OCI-LY1 (cell line): ENCODE measurements around the gene NELL1.

Experiments used
- H2AFZ ChIP-seq: fragments of 200-600 bp; sonication (generic), shearing (Covaris generic); 2 replicates; pipeline ENCODE4 v1.6.0; 2014; ENCODE audit warnings: antibody characterized with exemption, mild to moderate bottlenecking, low read length
- H3F3A ChIP-seq: fragments of 200-600 bp; sonication (generic), shearing (Covaris generic); 2 replicates; pipeline ENCODE4 v1.6.0; 2014; ENCODE audit warnings: mild to moderate bottlenecking, antibody characterized with exemption, low read length, moderate library complexity; ENCODE audit not compliant: insufficient read depth
- H3K27ac ChIP-seq: fragments of 200-600 bp; sonication (generic); 2 replicates; pipeline ENCODE4 v1.5.1; 2014; ENCODE audit warnings: low read length, mixed run types, mild to moderate bottlenecking, low read depth; ENCODE audit not compliant: poor library complexity, severe bottlenecking
- H3K27me3 ChIP-seq: fragments of 200-600 bp; sonication (generic); 2 replicates; pipeline ENCODE4 v1.6.0; 2014; ENCODE audit warnings: antibody characterized with exemption, mild to moderate bottlenecking, low read length, moderate library complexity; ENCODE audit not compliant: insufficient read depth
- H3K36me3 ChIP-seq: fragments of 200-600 bp; sonication (generic); 2 replicates; pipeline ENCODE4 v1.6.1; 2014; ENCODE audit warnings: mild to moderate bottlenecking, antibody characterized with exemption, low read length, moderate library complexity, mixed read lengths; ENCODE audit not compliant: insufficient read depth
- H3K4me1 ChIP-seq: fragments of 200-600 bp; sonication (generic); 2 replicates; pipeline ENCODE4 v1.5.1; 2014; ENCODE audit warnings: mild to moderate bottlenecking, low read length, moderate library complexity; ENCODE audit not compliant: insufficient read depth, severe bottlenecking
- H3K4me2 ChIP-seq: fragments of 200-600 bp; sonication (generic), shearing (Covaris generic); 2 replicates; pipeline ENCODE4 v1.6.1; 2014; ENCODE audit warnings: low read length
- H3K4me3 ChIP-seq: fragments of 200-600 bp; sonication (generic); 2 replicates; pipeline ENCODE4 v1.5.1; 2014; ENCODE audit warnings: low read length, low read depth, mild to moderate bottlenecking, mixed read lengths; ENCODE audit not compliant: poor library complexity, severe bottlenecking
- H3K79me2 ChIP-seq: fragments of 200-600 bp; shearing (Covaris generic); 2 replicates; pipeline ENCODE4 v1.6.1; 2016; ENCODE audit warnings: mixed run types, low read length, mixed read lengths; ENCODE audit not compliant: insufficient read depth
- H3K9ac ChIP-seq: fragments of 200-600 bp; sonication (generic), shearing (Covaris generic); 2 replicates; pipeline ENCODE4 v1.6.1; 2014; ENCODE audit warnings: mild to moderate bottlenecking, low read length, mixed read lengths
- H3K9me2 ChIP-seq: fragments of 200-600 bp; sonication (generic), shearing (Covaris generic); 2 replicates; pipeline ENCODE4 v1.6.1; 2014; ENCODE audit warnings: low read depth, mild to moderate bottlenecking, low read length, mixed read lengths
- H3K9me3 ChIP-seq: fragments of 200-600 bp; shearing (Covaris generic); 2 replicates; pipeline ENCODE4 v1.6.1; 2014; ENCODE audit warnings: low read length, mixed read lengths
- H4K20me1 ChIP-seq: fragments of 200-600 bp; sonication (generic), shearing (Covaris generic); 2 replicates; pipeline ENCODE4 v1.6.0; 2016; ENCODE audit warnings: mild to moderate bottlenecking, low read length; ENCODE audit not compliant: insufficient read depth
- EZH2 ChIP-seq: fragments of 200-600 bp; sonication (generic), shearing (Covaris generic); IDR thresholded peaks from 2 replicates; pipeline ENCODE4 v1.8.0; 2017; ENCODE audit warnings: borderline replicate concordance, mixed run types, mild to moderate bottlenecking, antibody characterized with exemption, low read length, moderate library complexity, mixed read lengths
- TF ChIP-seq, protein P1 (sequence below): fragments of 200-600 bp; sonication (generic), shearing (Covaris generic); IDR thresholded peaks from 2 replicates; pipeline ENCODE4 v1.5.1; 2017; ENCODE audit warnings: mild to moderate bottlenecking, antibody characterized with exemption, low read length, moderate library complexity, mixed read lengths

Gene NELL1

DNA sequence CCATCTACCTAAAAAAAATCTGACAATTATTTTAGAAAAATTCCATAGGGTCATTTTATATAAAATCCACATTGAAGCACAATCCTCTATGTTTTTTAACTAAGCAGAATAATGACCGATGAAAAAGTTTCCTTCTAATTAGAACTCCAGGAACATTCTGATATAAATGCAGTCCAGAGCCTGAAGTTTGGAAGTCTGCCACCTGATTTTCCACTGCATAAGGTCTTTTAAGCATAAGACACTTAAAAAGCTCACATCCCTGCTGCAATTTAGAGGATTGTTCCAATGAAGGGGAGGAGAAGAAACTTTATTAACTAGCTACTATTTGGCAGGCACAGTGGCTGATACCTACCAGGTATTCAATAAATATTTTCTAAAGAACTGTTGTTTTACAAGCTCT lies 953.2 kb downstream of the NELL1 start:
- H2AFZ ChIP-seq = no peak overlapping the region
- no peak overlapping the region for H3K4me2 ChIP-seq
- no peak overlapping the region for H3K4me3 ChIP-seq
- no peak overlapping the region for H3K27ac ChIP-seq
- H3K79me2 ChIP-seq = no peaks in the 10 kb centered on the region
- H3K27me3 ChIP-seq = no peaks in the 10 kb centered on the region
- TF ChIP-seq EZH2 = no peak
- TF ChIP-seq, protein P1, sequence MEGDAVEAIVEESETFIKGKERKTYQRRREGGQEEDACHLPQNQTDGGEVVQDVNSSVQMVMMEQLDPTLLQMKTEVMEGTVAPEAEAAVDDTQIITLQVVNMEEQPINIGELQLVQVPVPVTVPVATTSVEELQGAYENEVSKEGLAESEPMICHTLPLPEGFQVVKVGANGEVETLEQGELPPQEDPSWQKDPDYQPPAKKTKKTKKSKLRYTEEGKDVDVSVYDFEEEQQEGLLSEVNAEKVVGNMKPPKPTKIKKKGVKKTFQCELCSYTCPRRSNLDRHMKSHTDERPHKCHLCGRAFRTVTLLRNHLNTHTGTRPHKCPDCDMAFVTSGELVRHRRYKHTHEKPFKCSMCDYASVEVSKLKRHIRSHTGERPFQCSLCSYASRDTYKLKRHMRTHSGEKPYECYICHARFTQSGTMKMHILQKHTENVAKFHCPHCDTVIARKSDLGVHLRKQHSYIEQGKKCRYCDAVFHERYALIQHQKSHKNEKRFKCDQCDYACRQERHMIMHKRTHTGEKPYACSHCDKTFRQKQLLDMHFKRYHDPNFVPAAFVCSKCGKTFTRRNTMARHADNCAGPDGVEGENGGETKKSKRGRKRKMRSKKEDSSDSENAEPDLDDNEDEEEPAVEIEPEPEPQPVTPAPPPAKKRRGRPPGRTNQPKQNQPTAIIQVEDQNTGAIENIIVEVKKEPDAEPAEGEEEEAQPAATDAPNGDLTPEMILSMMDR = no peak
- H3K9me3 ChIP-seq = no peaks in the 10 kb centered on the region
- no peaks in the 10 kb centered on the region for H4K20me1 ChIP-seq
- H3F3A ChIP-seq = no peaks in the 10 kb centered on the region
- H3K4me1 ChIP-seq = peaks cover 4% of the 10 kb centered on the region
- H3K9me2 ChIP-seq = no peaks in the 10 kb centered on the region
- H3K9ac ChIP-seq = no peak overlapping the region
- H3K36me3 ChIP-seq = no peaks in the 10 kb centered on the region

DNA sequence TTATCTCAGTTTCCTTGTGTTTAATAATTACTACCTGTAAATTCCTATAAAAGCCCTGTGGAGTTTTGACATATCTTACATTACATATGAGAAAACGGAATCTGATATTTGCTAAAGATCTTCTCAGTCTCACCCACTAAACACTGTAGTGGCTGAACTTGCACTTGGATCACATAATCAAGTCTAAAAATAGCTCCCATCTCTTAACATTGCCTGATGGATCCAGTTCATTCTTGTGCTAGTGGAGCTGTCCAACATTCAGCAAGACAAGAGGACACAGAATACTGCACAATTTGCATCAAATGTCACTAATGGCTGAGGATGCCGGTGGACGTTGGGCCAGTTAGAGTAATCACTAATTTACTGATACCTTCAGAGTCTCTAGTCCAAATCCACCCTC lies 953.6 kb downstream of the NELL1 start:
- Histone ChIP-seq H3K79me2 (no peaks in the 10 kb centered on the region), H3K9ac (no peak overlapping the region), H3K27ac (no peak overlapping the region), H2AFZ (no peak overlapping the region), H3K27me3 (no peaks in the 10 kb centered on the region), H3K4me3 (no peak overlapping the region), H4K20me1 (no peaks in the 10 kb centered on the region), H3K9me3 (no peaks in the 10 kb centered on the region), H3K4me1 (peaks cover 4% of the 10 kb centered on the region), H3K4me2 (no peak overlapping the region), H3K36me3 (no peaks in the 10 kb centered on the region), H3F3A (no peaks in the 10 kb centered on the region), H3K9me2 (no peaks in the 10 kb centered on the region)
- no peak for TF ChIP-seq EZH2
- TF ChIP-seq, protein P1 = no peak
